ENCODE results near the gene PPP4R2.

Gene PPP4R2

GRCh38 chr3:72996473-72997333 lies at the start of gene PPP4R2:
Gene PPP4R2 (plus strand): TSS chr3:72996811. CDS start chr3:72997038, 227 bp downstream.
- DNase-seq, result peak; percentile 92

- no peak for DNase-seq
These were observed 48.7 kb upstream of the PPP4R2 start for GRCh38 chr3:72947715-72948490.

GRCh38 chr3:72949016-72949415 lies 47.6 kb upstream of the PPP4R2 start:
- no peak for DNase-seq

- no peak for DNase-seq
These were observed 46.2 kb upstream of the PPP4R2 start for GRCh38 chr3:72950372-72950771.

- DNase-seq, result no peak
These were observed 45.8 kb upstream of the PPP4R2 start for GRCh38 chr3:72950801-72951200.

GRCh38 chr3:72951259-72951722 lies 45.3 kb upstream of the PPP4R2 start:
- DNase-seq, result peak; percentile 23

GRCh38 chr3:72953325-72953956 lies 43.2 kb upstream of the PPP4R2 start:
- DNase-seq, result no peak

- DNase-seq, result no peak
These were observed 39.3 kb upstream of the PPP4R2 start for GRCh38 chr3:72957297-72957696.

GRCh38 chr3:72959336-72959735 lies 37.3 kb upstream of the PPP4R2 start:
- DNase-seq, result no peak

- DNase-seq, result peak; percentile 37
These were observed 35.6 kb upstream of the PPP4R2 start for GRCh38 chr3:72960812-72961518.

- no peak for DNase-seq
These were observed 34.9 kb upstream of the PPP4R2 start for GRCh38 chr3:72961752-72962151.

- DNase-seq, result no peak
These were observed 34.3 kb upstream of the PPP4R2 start for GRCh38 chr3:72962317-72962716.

GRCh38 chr3:72964633-72965032 lies 32.0 kb upstream of the PPP4R2 start:
- DNase-seq, result no peak

GRCh38 chr3:72968266-72968664 lies 28.3 kb upstream of the PPP4R2 start:
- no peak for DNase-seq

- no peak for DNase-seq
These were observed 26.8 kb upstream of the PPP4R2 start for GRCh38 chr3:72969766-72970165.

- no peak for DNase-seq
These were observed 25.7 kb upstream of the PPP4R2 start for GRCh38 chr3:72970942-72971341.

GRCh38 chr3:72972706-72973030 lies 23.9 kb upstream of the PPP4R2 start:
- no peak for DNase-seq

- no peak for DNase-seq
These were observed 23.4 kb upstream of the PPP4R2 start for GRCh38 chr3:72973031-72973723.

- DNase-seq, result no peak
These were observed 22.8 kb upstream of the PPP4R2 start for GRCh38 chr3:72973786-72974185.

- no peak for DNase-seq
These were observed 21.7 kb upstream of the PPP4R2 start for GRCh38 chr3:72974956-72975355.

GRCh38 chr3:72976281-72976741 lies 20.3 kb upstream of the PPP4R2 start:
- DNase-seq, result no peak

All from CD4-positive, alpha-beta T cell treated with Interleukin-4 for 4 hours (primary cell).